Measurements from ENCODE around the gene LINS1.

- no peak for TF ChIP-seq EZH2 (IDR thresholded peaks at IDR 0.05; ENCODE audit: insufficient read depth, poor library complexity, severe bottlenecking)
- TF ChIP-seq EZH2phosphoT487 (IDR thresholded peaks at IDR 0.05; ENCODE audit: insufficient read depth, low read depth) = no peak
These were observed 49.3 kb upstream of the LINS1 start for GRCh38 chr15:100651253-100651652.
